Measurements from ENCODE around the gene PLA2G10. TPM values are rescaled to one million over a fixed set of nuclear protein-coding genes. Genes with fewer than 3 reads are reported as not detected.
"Not testable (repeated sequence)": the region's sequence is repeated elsewhere in the genome, so short reads cannot be mapped to it uniquely, and the experiment has no call there.

The PLA2G10 gene
- total and polyA plus RNA-seq, 2 of the 13 experiments (the other 11 are each of a cell fraction or from before 2014, with no cell fraction given): not detected

- DNase-seq (ENCODE audit: low spot score); H2AFZ ChIP-seq (ENCODE audit: low read length); BruUV-seq (replicated peaks); H3K4me3 ChIP-seq (replicated peaks in 1 of 3; ENCODE audit: insufficient read depth in 1 of 3, low read depth in 2 of 3, low read length in 3 of 3); POLR2A ChIA-PET; H4K20me1 ChIP-seq (ENCODE audit: insufficient read depth, low read length); H3K79me2 ChIP-seq (ENCODE audit: insufficient read depth, low read length); H3K36me3 ChIP-seq (replicated peaks in 1 of 2; ENCODE audit: control insufficient read depth in 1 of 2, insufficient read depth in 2 of 2, low read length in 2 of 2); H3K4me1 ChIP-seq (ENCODE audit: insufficient read depth, low read length); in situ Hi-C loops (cut with HindIII; ENCODE audit: extremely low pct_ligation_motif_present, low pct_unique_long_range_greater_than_20kb); H3K4me2 ChIP-seq (ENCODE audit: low read depth, low read length); H3K9me3 ChIP-seq (ENCODE audit: low read length); H3K27me3 ChIP-seq (ENCODE audit: control insufficient read depth in 1 of 2, insufficient read depth in 2 of 2, low read length in 2 of 2); H3K9ac ChIP-seq (ENCODE audit: insufficient read depth, low read depth, low read length); H3K27ac ChIP-seq (ENCODE audit: extremely low read length, insufficient read depth, low read length); CTCF ChIA-PET (ENCODE audit: low intra/inter-chr PET ratio, low total read pairs); intact Hi-C loops (cut with micrococcal nuclease; ENCODE audit: unreplicated experiment): not testable (repeated sequence)
- 2% methylated on average over 3 of the region's 7 CpGs for WGBS (ENCODE audit: low lambda C conversion rate)
- peak; percentile 67 for FAIRE-seq
- ATAC-seq: peak; percentile 5; the same call in 1 of the 3 replicates
Observed at GRCh38 chr16:14701859-14702258, 7.8 kb upstream of the PLA2G10 start.

- H3K4me1 ChIP-seq (ENCODE audit: insufficient read depth, low read length); POLR2A ChIA-PET; intact Hi-C loops (cut with micrococcal nuclease; ENCODE audit: unreplicated experiment); H3K36me3 ChIP-seq (replicated peaks in 1 of 2; ENCODE audit: control insufficient read depth in 1 of 2, insufficient read depth in 2 of 2, low read length in 2 of 2); H3K4me3 ChIP-seq (replicated peaks in 1 of 3; ENCODE audit: insufficient read depth in 1 of 3, low read depth in 2 of 3, low read length in 3 of 3); BruUV-seq (replicated peaks); H3K9me3 ChIP-seq (ENCODE audit: low read length); CTCF ChIA-PET (ENCODE audit: low intra/inter-chr PET ratio, low total read pairs); H3K79me2 ChIP-seq (ENCODE audit: insufficient read depth, low read length); DNase-seq (ENCODE audit: low spot score); H3K27me3 ChIP-seq (ENCODE audit: control insufficient read depth in 1 of 2, insufficient read depth in 2 of 2, low read length in 2 of 2); in situ Hi-C loops (cut with HindIII; ENCODE audit: extremely low pct_ligation_motif_present, low pct_unique_long_range_greater_than_20kb); H3K9ac ChIP-seq (ENCODE audit: insufficient read depth, low read depth, low read length); H3K27ac ChIP-seq (ENCODE audit: extremely low read length, insufficient read depth, low read length); ATAC-seq; H4K20me1 ChIP-seq (ENCODE audit: insufficient read depth, low read length); FAIRE-seq: not testable (repeated sequence)
- peak overlapping the region; percentile 55 for H2AFZ ChIP-seq (ENCODE audit: low read length)
- H3K4me2 ChIP-seq (ENCODE audit: low read depth, low read length): peak overlapping the region; percentile 1; the same call in 1 of the 2 replicates
- 0 out of 2 replicates have a peak, but pooled peaks have one; percentile 14 for TF ChIP-seq ZNF362 (CRISPR knock-in tag; IDR thresholded peaks at IDR 0.05; ENCODE audit: borderline replicate concordance)
- peak; percentile 90 for TF ChIP-seq ZNF770 (CRISPR knock-in tag; IDR thresholded peaks at IDR 0.05)
- peak; percentile 13; the same call in 1 of the 2 replicates for TF ChIP-seq ZNF460 (CRISPR knock-in tag; IDR thresholded peaks at IDR 0.05; ENCODE audit: borderline replicate concordance)
- WGBS (ENCODE audit: low lambda C conversion rate): 35% methylated on average over 15 of the region's 15 CpGs
Observed at GRCh38 chr16:14685870-14686793, 8.0 kb downstream of the PLA2G10 start.

Measured in HepG2 (cell line).